HepG2 (cell line): ENCODE measurements around the gene WWC2. TPM values are rescaled to one million over a fixed set of nuclear protein-coding genes. Genes with fewer than 3 reads are reported as not detected.
A peak's percentile ranks its signal among the peaks of the same experiment; 100 is the strongest.

ENCODE experiments used
- ARID2 ChIP-seq: sonication (generic); formaldehyde crosslinking; IDR thresholded peaks from 2 replicates; pipeline ENCODE4 v1.8.1; 2022; ENCODE audit warnings: mild to moderate bottlenecking, missing genetic modification reagents, borderline replicate concordance
- CC2D1A ChIP-seq: sonication (generic); formaldehyde crosslinking; IDR thresholded peaks from 2 replicates; pipeline ENCODE4 v1.8.1; 2023; ENCODE audit warnings: mild to moderate bottlenecking, missing genetic modification reagents
- CENPT ChIP-seq: sonication (generic); formaldehyde crosslinking; IDR thresholded peaks from 2 replicates; pipeline ENCODE4 v1.8.0; 2022; ENCODE audit warnings: low read depth, mild to moderate bottlenecking, moderate library complexity, missing genetic modification reagents
- GATAD1 ChIP-seq: IDR thresholded peaks from 2 replicates; pipeline ENCODE4 v1.6.1; 2016; ENCODE audit warnings: missing genetic modification reagents, missing compliant biosample characterization
- PHF20 ChIP-seq: sonication (generic); formaldehyde crosslinking; IDR thresholded peaks from 2 replicates; pipeline ENCODE4 v1.5.0; 2020; ENCODE audit warnings: mild to moderate bottlenecking, missing genetic modification reagents
- POLR2AphosphoS2 ChIP-seq: IDR thresholded peaks from 2 replicates; pipeline ENCODE4 v1.6.1; 2011; ENCODE audit warnings: low read depth, low read length, improper control_type of control experiment
- PTBP1 ChIP-seq: fragments of 200-400 bp; formaldehyde crosslinking; IDR thresholded peaks from 2 replicates; pipeline ENCODE4 v1.6.1; 2018; ENCODE audit warnings: low read length, low read depth; ENCODE audit not compliant: poor library complexity, severe bottlenecking
- REPIN1 ChIP-seq: sonication (generic); formaldehyde crosslinking; IDR thresholded peaks from 2 replicates; pipeline ENCODE4 v1.8.0; 2022; ENCODE audit warnings: missing genetic modification reagents, low read depth, mild to moderate bottlenecking, borderline replicate concordance
- SOX13 ChIP-seq, 3 experiments: fragments of 450-650 bp in 1 of 3; sonication (generic) in 1 of 3; formaldehyde crosslinking in 1 of 3; IDR thresholded peaks in 2 of 3; conservative IDR thresholded peaks in 1 of 3; 2 replicates each; pipeline versions ENCODE4 v1.5.0 to v1.6.1; 2016 to 2020; ENCODE audit warnings: antibody characterized with exemption in 1 of 3, mild to moderate bottlenecking in 1 of 3, missing compliant biosample characterization in 1 of 3, missing genetic modification reagents in 1 of 3, moderate library complexity in 1 of 3
- TFDP1 ChIP-seq: IDR thresholded peaks from 2 replicates; pipeline ENCODE4 v1.6.1; 2016; ENCODE audit warnings: missing compliant biosample characterization, missing genetic modification reagents, borderline replicate concordance
- ZFP41 ChIP-seq: sonication (generic); formaldehyde crosslinking; IDR thresholded peaks from 2 replicates; pipeline ENCODE4 v1.4.0; 2020; ENCODE audit warnings: mild to moderate bottlenecking, missing genetic modification reagents, borderline replicate concordance
- ZGPAT ChIP-seq: IDR thresholded peaks from 2 replicates; pipeline ENCODE4 v1.6.1; 2016; ENCODE audit warnings: mild to moderate bottlenecking
- ZNF646 ChIP-seq: sonication (generic); formaldehyde crosslinking; IDR thresholded peaks from 2 replicates; pipeline ENCODE4 v1.9.0; 2021; ENCODE audit warnings: mild to moderate bottlenecking, missing genetic modification reagents
- ZNF687 ChIP-seq: sonication (generic); formaldehyde crosslinking; IDR thresholded peaks from 2 replicates; pipeline ENCODE4 v1.5.1; 2020; ENCODE audit warnings: mild to moderate bottlenecking, missing genetic modification reagents, moderate library complexity
- polyA plus RNA-seq, 8 experiments: library from polyadenylated mRNA; depleted of rRNA in 3 of 8; stranded (reverse) in 7 of 8; unstranded in 1 of 8; fragments of >200 nt; fragmentation: Illumina TruSeq in 4 of 8; extraction: Trizol in 4 of 8; gene quantifications; 2 replicates each; pipeline versions ENCODE4 v1.2.1 to v1.2.3, GENCODE V29; 2011 to 2016; ENCODE audit warnings: low read depth in 4 of 8, missing spikeins in 1 of 8, mixed read lengths in 1 of 8; ENCODE audit not compliant: insufficient read depth in 1 of 8
- total RNA-seq, 5 experiments: library from RNA; depleted of rRNA; stranded (reverse); fragments of >200 nt; fragmentation: Illumina TruSeq; extraction: Trizol; gene quantifications; 2 replicates each; pipeline ENCODE4 v1.2.3, GENCODE V29; 2016; ENCODE audit warnings: low read depth in 1 of 5

WWC2 gene
- total and polyA plus RNA-seq, 2 of the 13 experiments (the other 11 are each of a cell fraction or from before 2014, with no cell fraction given), result 40.0 to 50.1 TPM

GRCh38 chr4:183182873-183183725, 84.0 kb downstream of the WWC2 start (continued):
- TF ChIP-seq ZGPAT (CRISPR knock-in tag) (peak; percentile 46; the same call in 1 of the 2 replicates), REPIN1 (no peak), ZNF687 (CRISPR knock-in tag) (peak; percentile 48), CENPT (CRISPR knock-in tag) (no peak), SOX13 (IDR thresholded peaks at IDR 0.05) (peak; percentile 46; the same call in 1 of the 2 replicates), SOX13 (CRISPR knock-in tag; conservative IDR thresholded peaks at IDR 0.05 in 1 of 2, IDR thresholded peaks at IDR 0.05 in 1 of 2) (peak in 1 of 2 experiments; percentile 85; a peak in 2 of 4 replicates), ZNF646 (CRISPR knock-in tag) (no peak), POLR2AphosphoS2 (no peak), GATAD1 (CRISPR knock-in tag) (no peak), PTBP1 (no peak), ZFP41 (no peak), ARID2 (CRISPR knock-in tag) (no peak), TFDP1 (CRISPR knock-in tag) (no peak), CC2D1A (CRISPR knock-in tag) (no peak), PHF20 (CRISPR knock-in tag) (no peak)
